ENCODE results near the gene FAM47E. TPM values are rescaled to one million over a fixed set of nuclear protein-coding genes. Genes with fewer than 3 reads are reported as not detected.

FAM47E gene
- total and polyA plus RNA-seq, 2 of the 8 experiments (the other 6 are each of a cell fraction or from before 2014, with no cell fraction given), result 1.3 to 1.4 TPM

GRCh38 chr4:76253511-76253910, 2.0 kb downstream of the FAM47E start:
- H4K5ac ChIP-seq (ENCODE audit: insufficient read length, low read depth, low read length), result no peak overlapping the region
- H2BK120ac ChIP-seq (replicated peaks; ENCODE audit: low read depth, low read length), result no peak overlapping the region
- no peaks in the 10 kb centered on the region for H3K9me3 ChIP-seq (ENCODE audit: insufficient read depth in 2 of 2, low read depth in 1 of 2, low read length in 1 of 2)
- H3K23me2 ChIP-seq (ENCODE audit: low read depth, low read length), result peaks cover 4% of the 10 kb centered on the region; the same call in 1 of the 2 replicates
- no peak overlapping the region for H4K91ac ChIP-seq (replicated peaks; ENCODE audit: insufficient read length, low read length)
- no peak overlapping the region for H2BK20ac ChIP-seq (ENCODE audit: low read length)
- H2BK12ac ChIP-seq (ENCODE audit: low read depth, low read length), result no peak overlapping the region
- H3K56ac ChIP-seq (replicated peaks; ENCODE audit: insufficient read length, low read depth, low read length), result no peak overlapping the region
- H3K14ac ChIP-seq (ENCODE audit: insufficient read length), result no peak overlapping the region
- H3K18ac ChIP-seq (ENCODE audit: extremely low read depth, low read length), result no peak overlapping the region
- H3K23ac ChIP-seq (ENCODE audit: insufficient read length), result no peak overlapping the region
- no peaks in the 10 kb centered on the region for H3K79me2 ChIP-seq (ENCODE audit: control insufficient read depth in 1 of 2, insufficient read depth in 2 of 2, low read length in 2 of 2)
- POLR2A ChIA-PET (ENCODE audit: partially characterized antibody), result interaction anchor here (0.6 to 1.6 kb wide), 3 partner anchors 36 to 125 kb away, joined by 3 to 4 read pairs (median 3); no protein-coding TSS in a partner anchor
- H2AFZ ChIP-seq (ENCODE audit: low read length), result no peak overlapping the region
- CTCF ChIA-PET (ENCODE audit: partially characterized antibody), result interaction anchor here (1.1 to 5.8 kb wide), 6 partner anchors 13 to 123 kb away, joined by 3 to 44 read pairs (median 6); partner anchors contain the start of gene STBD1
- H3K4me3 ChIP-seq (ENCODE audit: extremely low read depth in 1 of 4, insufficient read depth in 2 of 4, low read depth in 3 of 4, low read length in 4 of 4), result no peak overlapping the region
- WGBS, 2 experiments (ENCODE audit: extremely low coverage in 1 of 2, insufficient coverage in 1 of 2, insufficient read length in 1 of 2, insufficient replicate concordance in 2 of 2, low coverage in 1 of 2, low lambda C conversion rate in 2 of 2, missing lambda C conversion rate in 1 of 2), result 58% methylated on average over 5 of the region's 6 CpGs; no CpG with 5 or more reads in 1 of the 2 experiments
- H3K36me3 ChIP-seq (ENCODE audit: control insufficient read depth in 2 of 4, insufficient read depth in 4 of 4, low read length in 3 of 4), result no peaks in the 10 kb centered on the region
- no peaks in the 10 kb centered on the region for H4K20me1 ChIP-seq (replicated peaks in 1 of 2; ENCODE audit: control insufficient read depth in 1 of 2, insufficient read depth in 2 of 2, low read length in 2 of 2)
- FAIRE-seq (no peak), DNase-seq (ENCODE audit: low read depth in 1 of 2, low spot score in 2 of 2) (no peak)
- no peak overlapping the region for H3K27ac ChIP-seq (ENCODE audit: low read depth, low read length)
- no peaks in the 10 kb centered on the region for H3K79me1 ChIP-seq (ENCODE audit: low read depth, low read length)
- peaks cover 0 to 6% (median 2%) of the 10 kb centered on the region in 4 experiments; a peak in 3 of 7 replicates for H3K27me3 ChIP-seq (replicated peaks in 1 of 4; ENCODE audit: control insufficient read depth in 3 of 4, extremely low read depth in 1 of 4, insufficient read depth in 3 of 4, low read length in 3 of 4)
- peaks cover 0 to 3% (median 3%) of the 10 kb centered on the region in 4 experiments; a peak in 6 of 7 replicates for H3K4me1 ChIP-seq (replicated peaks in 1 of 4; ENCODE audit: control insufficient read depth in 3 of 4, insufficient read depth in 4 of 4, low read length in 3 of 4)
- H3K4me2 ChIP-seq (ENCODE audit: insufficient read depth in 1 of 2, low read depth in 2 of 2, low read length in 2 of 2), result no peak overlapping the region
- H3K4ac ChIP-seq (replicated peaks; ENCODE audit: insufficient read length, low read depth, low read length), result no peak overlapping the region
- no peak overlapping the region for H2BK5ac ChIP-seq (ENCODE audit: low read depth, low read length)
- TF ChIP-seq TEAD4 (IDR thresholded peaks at IDR 0.05; ENCODE audit: low read depth, low read length), result no peak
- TF ChIP-seq NANOG (IDR thresholded peaks at IDR 0.05; ENCODE audit: insufficient read depth, low read depth, low read length, poor library complexity, severe bottlenecking), result no peak
- TF ChIP-seq ASH2L (IDR thresholded peaks at IDR 0.05; ENCODE audit: low read length), result no peak
- no peak for TF ChIP-seq SIRT6 (IDR thresholded peaks at IDR 0.05; ENCODE audit: low read length)
- TF ChIP-seq EP300 (IDR thresholded peaks at IDR 0.05; ENCODE audit: borderline replicate concordance in 1 of 2, low read depth in 2 of 2, low read length in 2 of 2), result no peak
- TF ChIP-seq, protein P1, sequence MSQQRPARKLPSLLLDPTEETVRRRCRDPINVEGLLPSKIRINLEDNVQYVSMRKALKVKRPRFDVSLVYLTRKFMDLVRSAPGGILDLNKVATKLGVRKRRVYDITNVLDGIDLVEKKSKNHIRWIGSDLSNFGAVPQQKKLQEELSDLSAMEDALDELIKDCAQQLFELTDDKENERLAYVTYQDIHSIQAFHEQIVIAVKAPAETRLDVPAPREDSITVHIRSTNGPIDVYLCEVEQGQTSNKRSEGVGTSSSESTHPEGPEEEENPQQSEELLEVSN (IDR thresholded peaks at IDR 0.05), result no peak
- TF ChIP-seq BACH1 (IDR thresholded peaks at IDR 0.05; ENCODE audit: low read length), result no peak
- no peak for TF ChIP-seq SP2 (IDR thresholded peaks at IDR 0.05; ENCODE audit: low read length)
- TF ChIP-seq NRF1 (IDR thresholded peaks at IDR 0.05; ENCODE audit: low read depth, low read length), result no peak
- no peak for TF ChIP-seq TAF7 (optimal IDR thresholded peaks at IDR 0.05; ENCODE audit: borderline replicate concordance, low read depth, low read length)
- H2BK15ac ChIP-seq (ENCODE audit: low read length), result no peak overlapping the region
- H3K9ac ChIP-seq (replicated peaks in 1 of 4; ENCODE audit: extremely low read depth in 1 of 4, low read depth in 3 of 4, low read length in 3 of 4), result no peak overlapping the region
- no peak overlapping the region for H4K8ac ChIP-seq (ENCODE audit: extremely low read depth, insufficient read depth, low read length)
- no peak overlapping the region for H2AK5ac ChIP-seq (ENCODE audit: low read depth, low read length)

Measured in H1 (cell line).